Skin epidermis (tissue), 12 donors: ENCODE measurements around the gene TSPEAR.

ENCODE experiments used
- H3K27ac ChIP-seq, 21 experiments: fragments of 200-600 bp; sonication (generic) in 11 of 21; one replicate each; pipeline ENCODE4 v1.5.0; 2020; ENCODE audit warnings: mild to moderate bottlenecking in 3 of 21, inconsistent platforms in 2 of 21, moderate library complexity in 2 of 21
- H3K4me3 ChIP-seq, 7 experiments: fragments of 200-600 bp; sonication (generic) in 2 of 7; one replicate each; pipeline ENCODE4 v1.5.0; 2020; ENCODE audit warnings: inconsistent platforms in 2 of 7, mild to moderate bottlenecking in 2 of 7, moderate library complexity in 1 of 7

Gene TSPEAR

GRCh38 chr21:44454747-44455523, 256.4 kb downstream of the TSPEAR start, which contains the start of gene LRRC3:
LRRC3 (plus strand) TSS chr21:44455510; CDS start chr21:44456645, 1,135 bp downstream.
- Histone ChIP-seq H3K27ac (peak within 1 kb of the TSS in 13 of 21 experiments; percentile 17 to 77 (median 55)), H3K4me3 (peak within 1 kb of the TSS; percentile 56 to 89 (median 84))

- Histone ChIP-seq H3K4me3 (no peak overlapping the region), H3K27ac (no peak overlapping the region)
These were observed 257.3 kb downstream of the TSPEAR start for GRCh38 chr21:44454058-44454457.

GRCh38 chr21:44453120-44453519, 258.3 kb downstream of the TSPEAR start:
- Histone ChIP-seq H3K4me3 (no peak overlapping the region), H3K27ac (no peak overlapping the region)

GRCh38 chr21:44450999-44451398, 260.4 kb downstream of the TSPEAR start:
- no peak overlapping the region for H3K27ac ChIP-seq

GRCh38 chr21:44450402-44450801, 261.0 kb downstream of the TSPEAR start:
- H3K27ac ChIP-seq: no peak overlapping the region
- no peak overlapping the region for H3K4me3 ChIP-seq

More at GRCh38 chr21:44450999-44451398, 260.4 kb downstream of the TSPEAR start:
- no peak overlapping the region for H3K4me3 ChIP-seq

- no peak overlapping the region for H3K4me3 ChIP-seq
- H3K27ac ChIP-seq: no peak overlapping the region
These were observed 261.7 kb downstream of the TSPEAR start for GRCh38 chr21:44449473-44450363.

- Histone ChIP-seq H3K4me3 (no peak overlapping the region), H3K27ac (no peak overlapping the region)
These were observed 262.7 kb downstream of the TSPEAR start for GRCh38 chr21:44448651-44449131.
